ENCODE measurements around the gene MKX. TPM values are rescaled to one million over a fixed set of nuclear protein-coding genes. Genes with fewer than 3 reads are reported as not detected.

Gene MKX
- total RNA-seq, 4 donors from 2014 or later, result 0.63 to 1.2 (median 1.0) TPM

DNA sequence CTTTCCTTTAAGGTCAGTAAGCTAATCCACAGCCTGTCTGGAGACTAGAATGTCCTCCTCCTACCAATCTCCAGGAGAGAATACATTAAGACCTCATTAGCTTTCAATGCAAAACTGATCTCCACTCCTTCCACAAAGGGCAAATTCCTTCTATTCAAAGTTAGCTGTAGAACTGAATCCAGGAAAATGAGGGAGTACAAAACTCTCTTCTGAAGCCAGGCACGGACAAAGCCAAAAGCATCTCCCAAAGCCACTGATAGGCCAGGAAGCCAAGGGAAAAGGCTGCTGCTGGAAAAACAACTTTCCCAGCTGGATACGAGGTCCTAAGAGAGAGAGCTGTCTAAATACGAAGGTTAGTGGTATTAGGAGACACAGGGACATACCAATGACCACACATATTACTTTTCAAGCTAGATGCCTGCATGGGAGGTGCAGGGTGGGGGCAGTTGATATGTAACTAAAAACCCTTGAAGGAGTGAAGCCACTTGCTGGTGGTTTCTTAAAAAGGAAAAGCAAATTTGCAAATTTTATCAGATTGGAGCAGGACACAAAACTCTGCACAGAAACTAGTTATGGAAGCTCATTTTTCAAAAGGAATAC is 43.6 kb downstream of the MKX start:
- no peak overlapping the region for H3K4me3 ChIP-seq
- H3K27me3 ChIP-seq, result no peaks in the 10 kb centered on the region
- WGBS, 2 donors, result 21 to 27% methylated on average over 3 of the region's 3 CpGs
- peaks cover 0 to 2% (median 0%) of the 10 kb centered on the region in 3 donors for H3K36me3 ChIP-seq
- no peak overlapping the region for H3K27ac ChIP-seq
- H3K4me1 ChIP-seq, result peaks cover 0 to 9% (median 0%) of the 10 kb centered on the region in 4 donors
- H3K9me3 ChIP-seq, result no peaks in the 10 kb centered on the region
- TF ChIP-seq POLR2A (IDR thresholded peaks at IDR 0.05) (no peak), EP300 (IDR thresholded peaks at IDR 0.05) (no peak)
- TF ChIP-seq, protein P1, sequence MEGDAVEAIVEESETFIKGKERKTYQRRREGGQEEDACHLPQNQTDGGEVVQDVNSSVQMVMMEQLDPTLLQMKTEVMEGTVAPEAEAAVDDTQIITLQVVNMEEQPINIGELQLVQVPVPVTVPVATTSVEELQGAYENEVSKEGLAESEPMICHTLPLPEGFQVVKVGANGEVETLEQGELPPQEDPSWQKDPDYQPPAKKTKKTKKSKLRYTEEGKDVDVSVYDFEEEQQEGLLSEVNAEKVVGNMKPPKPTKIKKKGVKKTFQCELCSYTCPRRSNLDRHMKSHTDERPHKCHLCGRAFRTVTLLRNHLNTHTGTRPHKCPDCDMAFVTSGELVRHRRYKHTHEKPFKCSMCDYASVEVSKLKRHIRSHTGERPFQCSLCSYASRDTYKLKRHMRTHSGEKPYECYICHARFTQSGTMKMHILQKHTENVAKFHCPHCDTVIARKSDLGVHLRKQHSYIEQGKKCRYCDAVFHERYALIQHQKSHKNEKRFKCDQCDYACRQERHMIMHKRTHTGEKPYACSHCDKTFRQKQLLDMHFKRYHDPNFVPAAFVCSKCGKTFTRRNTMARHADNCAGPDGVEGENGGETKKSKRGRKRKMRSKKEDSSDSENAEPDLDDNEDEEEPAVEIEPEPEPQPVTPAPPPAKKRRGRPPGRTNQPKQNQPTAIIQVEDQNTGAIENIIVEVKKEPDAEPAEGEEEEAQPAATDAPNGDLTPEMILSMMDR (IDR thresholded peaks at IDR 0.05), result no peak
- no peak for DNase-seq (ENCODE audit: low spot score in 2 of 2)

DNA sequence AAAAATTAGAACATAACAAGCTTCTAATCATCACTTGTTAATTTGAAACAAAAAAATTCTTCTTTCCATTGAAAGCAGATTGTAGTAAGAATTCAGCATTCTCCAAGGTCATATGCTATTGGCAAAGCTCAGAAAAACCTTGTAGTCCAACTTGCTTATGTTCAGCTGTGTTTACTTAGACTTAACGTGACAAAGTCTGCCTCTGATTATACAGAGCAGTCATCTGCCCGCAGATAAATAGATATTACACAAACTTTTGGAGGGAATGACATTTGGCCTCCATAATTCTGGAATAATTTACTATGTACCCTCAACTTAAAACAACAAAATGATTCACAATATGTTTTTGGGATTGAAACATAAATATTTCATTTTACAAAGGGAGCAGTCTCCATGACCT is 45.8 kb downstream of the MKX start:
- TF ChIP-seq, protein P1 (IDR thresholded peaks at IDR 0.05), result no peak
- no peak overlapping the region for H3K27ac ChIP-seq
- 17 to 21% methylated on average over 2 of the region's 2 CpGs for WGBS, 2 donors

DNA sequence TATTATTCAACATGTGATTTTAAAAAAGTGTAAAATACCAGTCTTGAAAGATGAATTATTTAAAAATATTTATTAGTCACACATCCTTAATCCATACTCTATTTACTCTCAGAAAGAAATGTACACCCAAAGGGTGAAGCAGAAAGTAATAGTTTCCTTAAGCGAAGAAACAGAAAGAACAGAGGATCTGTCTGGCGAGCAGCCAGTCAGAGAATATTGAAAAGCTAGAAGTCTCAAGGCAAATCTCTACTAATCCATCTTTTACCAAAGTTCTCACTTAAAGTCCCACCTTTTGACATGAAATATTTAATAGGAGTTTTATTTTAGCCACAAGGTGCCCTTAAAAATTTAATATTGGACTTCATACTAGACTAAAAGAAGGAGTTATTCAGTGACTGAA is 46.7 kb downstream of the MKX start:
- TF ChIP-seq EP300 (IDR thresholded peaks at IDR 0.05) (no peak), POLR2A (IDR thresholded peaks at IDR 0.05) (no peak)
- TF ChIP-seq, protein P1 (IDR thresholded peaks at IDR 0.05), result no peak
- Histone ChIP-seq H3K4me3 (no peak overlapping the region), H3K9me3 (no peaks in the 10 kb centered on the region), H3K27ac (no peak overlapping the region), H3K36me3 (peaks cover 0 to 2% (median 0%) of the 10 kb centered on the region in 3 donors), H3K27me3 (no peaks in the 10 kb centered on the region), H3K4me1 (peaks cover 0 to 9% (median 0%) of the 10 kb centered on the region in 4 donors)
- 80 to 85% methylated on average over 2 of the region's 2 CpGs for WGBS, 2 donors
- no peak for DNase-seq (ENCODE audit: low spot score in 2 of 2)

More for the DNA sequence above, 45.8 kb downstream of the MKX start:
- DNase-seq (ENCODE audit: low spot score in 2 of 2), result no peak
- Histone ChIP-seq H3K9me3 (no peaks in the 10 kb centered on the region), H3K4me1 (peaks cover 0 to 9% (median 0%) of the 10 kb centered on the region in 4 donors), H3K4me3 (no peak overlapping the region), H3K36me3 (peaks cover 0 to 2% (median 0%) of the 10 kb centered on the region in 3 donors), H3K27me3 (no peaks in the 10 kb centered on the region)

- peaks cover 0 to 2% (median 0%) of the 10 kb centered on the region in 3 donors for H3K36me3 ChIP-seq
- WGBS, 2 donors, result 63 to 70% methylated on average over 3 of the region's 3 CpGs
- H3K27me3 ChIP-seq, result no peaks in the 10 kb centered on the region
- no peak overlapping the region for H3K4me3 ChIP-seq
- DNase-seq (ENCODE audit: low spot score in 2 of 2), result no peak
- no peaks in the 10 kb centered on the region for H3K9me3 ChIP-seq
- no peak overlapping the region for H3K27ac ChIP-seq
- TF ChIP-seq EP300 (IDR thresholded peaks at IDR 0.05) (no peak), POLR2A (IDR thresholded peaks at IDR 0.05) (no peak)
- TF ChIP-seq, protein P1 (IDR thresholded peaks at IDR 0.05), result no peak
- no peaks in the 10 kb centered on the region for H3K4me1 ChIP-seq
These were observed 49.2 kb downstream of the MKX start for GRCh38 chr10:27696466-27696865.

GRCh38 chr10:27695706-27696105 is 49.9 kb downstream of the MKX start:
- no peaks in the 10 kb centered on the region for H3K4me1 ChIP-seq
- WGBS, 2 donors, result 55 to 61% methylated on average over 2 of the region's 2 CpGs

More at GRCh38 chr10:27695706-27696105, 49.9 kb downstream of the MKX start:
- Histone ChIP-seq H3K27me3 (no peaks in the 10 kb centered on the region), H3K36me3 (no peaks in the 10 kb centered on the region), H3K4me3 (no peak overlapping the region), H3K27ac (no peak overlapping the region), H3K9me3 (no peaks in the 10 kb centered on the region)
- DNase-seq (ENCODE audit: low spot score in 2 of 2), result no peak
- TF ChIP-seq POLR2A (IDR thresholded peaks at IDR 0.05), result no peak
- no peak for TF ChIP-seq EP300 (IDR thresholded peaks at IDR 0.05)
- TF ChIP-seq, protein P1 (IDR thresholded peaks at IDR 0.05), result no peak

Measured in tibial nerve (tissue), 4 donors.